Small intestine (tissue), 7 donors: ENCODE data around the gene MRM2. TPM values are rescaled to one million over a fixed set of nuclear protein-coding genes. Genes with fewer than 3 reads are reported as not detected.

Experiments used
- DNase-seq, 2 donors: peaks; one replicate each; pipeline versions ENCODE4 v3.0.0 to v3.0.0-alpha.2; 2013
- FAIRE-seq: peaks from 2 replicates; lab custom pipeline; 2012; peaks lifted over from hg19 to GRCh38; lab: Jason Lieb, UNC
- H3K27ac ChIP-seq, 3 donors: one replicate each; pipeline ENCODE4 v1.5.1; 2013; ENCODE audit warnings: low read length in 2 of 3, mild to moderate bottlenecking in 2 of 3, control low read depth in 1 of 3, inconsistent platforms in 1 of 3, low read depth in 1 of 3, moderate library complexity in 1 of 3
- H3K27me3 ChIP-seq, 3 donors: one replicate each; pipeline ENCODE4 v1.6.1; 2013; ENCODE audit warnings: low read length in 3 of 3, inconsistent platforms in 1 of 3; ENCODE audit not compliant: control insufficient read depth in 3 of 3, insufficient read depth in 3 of 3
- H3K36me3 ChIP-seq, 3 donors: one replicate each; pipeline ENCODE4 v1.6.1; 2013; ENCODE audit warnings: low read length in 3 of 3, inconsistent platforms in 1 of 3, low read depth in 1 of 3, mild to moderate bottlenecking in 1 of 3, moderate library complexity in 1 of 3; ENCODE audit not compliant: control insufficient read depth in 3 of 3, insufficient read depth in 2 of 3
- H3K4me1 ChIP-seq, 3 donors: one replicate each; pipeline ENCODE4 v1.6.1; 2013; ENCODE audit warnings: low read length in 2 of 3, inconsistent platforms in 1 of 3, low read depth in 1 of 3, mild to moderate bottlenecking in 1 of 3, moderate library complexity in 1 of 3; ENCODE audit not compliant: control insufficient read depth in 3 of 3, insufficient read depth in 2 of 3
- H3K4me3 ChIP-seq, 3 donors: one replicate each; pipeline ENCODE4 v1.5.1; 2013; ENCODE audit warnings: low read length in 3 of 3, control low read depth in 1 of 3, inconsistent platforms in 1 of 3, low read depth in 1 of 3, mild to moderate bottlenecking in 1 of 3, moderate library complexity in 1 of 3
- H3K9me3 ChIP-seq, 2 donors: one replicate each; pipeline ENCODE4 v1.6.1; 2013; ENCODE audit warnings: low read depth in 1 of 2, low read length in 1 of 2; ENCODE audit not compliant: control insufficient read depth in 2 of 2, insufficient read depth in 1 of 2
- WGBS, 3 donors: extraction: QIAGEN DNeasy Blood & Tissue Kit; methylation state at CpG; one replicate each; pipeline ENCODE4 v1.1.7; 2013; 5-methylcytosine and 5-hydroxymethylcytosine counted together
- polyA plus RNA-seq, 4 donors: library from polyadenylated mRNA; stranded (reverse) in 3 of 4; unstranded in 1 of 4; fragments of 200-250 nt in 3 of 4; fragments of 120-200 nt in 1 of 4; gene quantifications; one replicate each; pipeline versions ENCODE4 v1.2.1 to v1.2.3, GENCODE V29; 2013
- donor health status: healthy with polysubstance abuse.
- donor health status: control.
- donor health status: control.
- donor health status: Bipolar disorder and iron deficiency.
- donor health status: healthy.

Gene MRM2
- polyA plus RNA-seq, 4 donors, result 13.5 to 27.8 (median 20.4) TPM

DNA sequence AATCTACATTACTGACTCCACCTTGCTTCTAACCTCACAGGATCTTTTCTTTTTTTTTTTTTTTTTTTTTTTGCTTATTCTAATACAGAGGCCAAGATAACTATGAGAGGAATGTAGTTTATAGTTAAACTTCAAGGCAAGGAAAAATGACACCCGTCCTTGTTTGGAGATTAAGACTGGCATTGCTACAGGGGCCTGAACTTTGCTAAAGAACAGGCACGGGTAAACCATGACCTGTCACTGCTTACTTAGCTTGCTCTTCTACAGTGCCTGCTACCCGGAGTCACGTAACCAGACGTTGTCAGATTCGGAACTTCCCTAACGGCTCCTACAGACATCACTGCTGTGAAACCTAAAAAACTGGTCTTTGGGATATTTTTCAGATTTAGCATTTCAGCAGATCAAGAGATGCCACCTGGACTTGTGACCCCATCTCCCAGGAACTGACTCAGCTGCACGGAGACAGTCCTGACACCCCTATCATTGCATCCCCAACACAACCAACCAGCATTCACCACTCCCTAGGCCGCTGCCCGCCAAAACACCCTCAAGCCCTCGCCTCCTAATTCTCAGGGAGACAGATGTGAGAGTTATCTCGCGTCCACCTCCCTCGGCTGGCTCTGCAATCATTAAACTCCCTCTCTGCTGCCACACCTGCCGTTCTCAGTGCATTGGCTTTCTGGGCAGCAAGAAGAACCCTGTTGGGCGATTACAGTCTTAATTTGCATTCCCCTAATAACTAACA is 36.8 kb downstream of the MRM2 start:
- Histone ChIP-seq H3K4me1 (no peaks in the 10 kb centered on the region), H3K27ac (no peak overlapping the region), H3K36me3 (peaks cover 0 to 70% (median 3%) of the 10 kb centered on the region in 3 donors), H3K4me3 (no peak overlapping the region), H3K9me3 (no peaks in the 10 kb centered on the region), H3K27me3 (no peaks in the 10 kb centered on the region)
- DNase-seq (no peak), FAIRE-seq (no peak)
- WGBS, 3 donors, result 91 to 92% (median 92%) methylated on average over 16 of the region's 16 CpGs

GRCh38 chr7:2204446-2204845 is 37.6 kb downstream of the MRM2 start:
- DNase-seq, result no peak
- Histone ChIP-seq H3K27me3 (no peaks in the 10 kb centered on the region), H3K27ac (no peak overlapping the region), H3K4me1 (no peaks in the 10 kb centered on the region), H3K4me3 (no peak overlapping the region), H3K36me3 (peaks cover 0 to 74% (median 3%) of the 10 kb centered on the region in 3 donors), H3K9me3 (no peaks in the 10 kb centered on the region)
- 92 to 97% (median 96%) methylated on average over 11 of the region's 11 CpGs for WGBS, 3 donors
- no peak for FAIRE-seq

- WGBS, 3 donors, result 72 to 91% (median 86%) methylated on average over 13 of the region's 13 CpGs
- Histone ChIP-seq H3K27ac (no peak overlapping the region), H3K27me3 (no peaks in the 10 kb centered on the region), H3K9me3 (no peaks in the 10 kb centered on the region), H3K4me1 (no peaks in the 10 kb centered on the region), H3K36me3 (peaks cover 0 to 75% (median 3%) of the 10 kb centered on the region in 3 donors), H3K4me3 (no peak overlapping the region)
- no peak for DNase-seq
- FAIRE-seq, result no peak
These were observed 38.2 kb downstream of the MRM2 start for GRCh38 chr7:2203766-2204300.

DNA sequence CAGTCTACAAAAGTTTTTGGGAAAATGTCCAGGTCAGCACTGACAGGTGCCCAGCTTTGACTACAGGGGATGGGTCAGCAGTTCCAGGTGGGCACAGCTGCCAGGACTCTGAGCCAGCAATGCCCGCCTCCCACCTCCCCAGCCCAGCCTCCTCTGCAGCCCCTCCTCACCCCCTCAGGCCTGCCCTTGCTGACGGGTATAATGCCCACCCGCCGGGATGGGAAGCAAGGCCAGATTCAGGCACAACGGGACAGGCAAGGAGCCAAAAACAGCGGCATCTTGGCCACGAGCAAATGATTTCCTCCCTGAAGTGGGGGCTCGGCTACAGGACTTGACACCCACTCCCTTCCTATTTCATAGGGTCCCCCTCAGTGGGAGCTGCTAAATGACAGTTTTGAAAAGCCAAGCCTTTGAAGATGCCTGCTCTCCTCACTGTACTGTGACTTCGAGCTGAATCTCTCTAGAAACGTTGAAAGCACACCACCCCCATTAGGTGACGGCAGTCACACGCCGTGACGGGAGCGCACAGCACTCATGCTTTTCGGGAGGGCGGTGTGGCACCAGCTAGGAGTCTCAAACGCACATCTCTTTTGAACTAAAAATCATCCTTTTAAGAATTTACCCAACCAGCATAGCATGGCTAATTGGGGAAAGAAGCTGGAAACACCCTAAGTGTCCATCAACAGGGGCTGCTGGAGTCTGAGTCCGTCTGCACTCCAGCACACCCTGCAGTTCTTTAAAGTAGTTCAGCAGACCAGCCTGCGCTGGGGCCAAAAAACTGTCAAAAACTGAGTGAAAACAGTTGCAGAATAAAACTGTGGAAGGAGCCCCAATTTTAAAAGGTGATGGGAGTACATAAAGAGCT is 38.9 kb downstream of the MRM2 start:
- FAIRE-seq (no peak), DNase-seq (no peak)

GRCh38 chr7:2202361-2202761 is 39.6 kb downstream of the MRM2 start:
- no peak for FAIRE-seq
- Histone ChIP-seq H3K27me3 (no peaks in the 10 kb centered on the region), H3K4me1 (no peaks in the 10 kb centered on the region), H3K27ac (no peak overlapping the region), H3K36me3 (peaks cover 0 to 75% (median 0%) of the 10 kb centered on the region in 3 donors), H3K4me3 (no peak overlapping the region), H3K9me3 (no peaks in the 10 kb centered on the region)
- DNase-seq, result no peak
- WGBS, 3 donors, result 88 to 93% (median 89%) methylated on average over 14 of the region's 14 CpGs

More for the DNA sequence above, 38.9 kb downstream of the MRM2 start:
- Histone ChIP-seq H3K36me3 (peaks cover 0 to 75% (median 0%) of the 10 kb centered on the region in 3 donors), H3K27me3 (no peaks in the 10 kb centered on the region), H3K27ac (no peak overlapping the region), H3K9me3 (no peaks in the 10 kb centered on the region), H3K4me3 (no peak overlapping the region), H3K4me1 (no peaks in the 10 kb centered on the region)
- WGBS, 3 donors, result 84 to 88% (median 88%) methylated on average over 20 of the region's 20 CpGs

- WGBS, 3 donors, result 82 to 94% (median 92%) methylated on average over 31 of the region's 31 CpGs
- no peak for FAIRE-seq
- H3K27me3 ChIP-seq, result no peaks in the 10 kb centered on the region
- H3K36me3 ChIP-seq, result peaks cover 0 to 77% (median 0%) of the 10 kb centered on the region in 3 donors
- no peak overlapping the region for H3K4me3 ChIP-seq
- no peak overlapping the region for H3K27ac ChIP-seq
- DNase-seq, result no peak
- no peaks in the 10 kb centered on the region for H3K4me1 ChIP-seq
- no peaks in the 10 kb centered on the region for H3K9me3 ChIP-seq
These were observed 40.2 kb downstream of the MRM2 start for GRCh38 chr7:2201686-2202360.

- Histone ChIP-seq H3K27ac (no peak overlapping the region), H3K9me3 (peaks cover 0 to 6% of the 10 kb centered on the region in 2 donors), H3K4me1 (no peaks in the 10 kb centered on the region), H3K27me3 (no peaks in the 10 kb centered on the region), H3K4me3 (no peak overlapping the region), H3K36me3 (peaks cover 0 to 84% (median 4%) of the 10 kb centered on the region in 3 donors)
- no peak for DNase-seq
- no peak for FAIRE-seq
- 95 to 99% (median 97%) methylated on average over 9 to 10 of the region's 10 CpGs for WGBS, 3 donors
These were observed 40.9 kb downstream of the MRM2 start for GRCh38 chr7:2201128-2201527.

- no peak overlapping the region for H3K4me3 ChIP-seq
- H3K4me1 ChIP-seq, result no peaks in the 10 kb centered on the region
- WGBS, 3 donors, result 95 to 97% (median 95%) methylated on average over 18 of the region's 18 CpGs
- H3K27ac ChIP-seq, result no peak overlapping the region
- DNase-seq, result no peak
- H3K9me3 ChIP-seq, result peaks cover 2 to 11% of the 10 kb centered on the region in 2 donors
- FAIRE-seq, result no peak
- no peaks in the 10 kb centered on the region for H3K27me3 ChIP-seq
- H3K36me3 ChIP-seq, result peaks cover 0 to 87% (median 6%) of the 10 kb centered on the region in 3 donors
These were observed 41.4 kb downstream of the MRM2 start for GRCh38 chr7:2200584-2200980.
